SK-N-SH (cell line): ENCODE results near the gene TP53BP2. TPM values are rescaled to one million over a fixed set of nuclear protein-coding genes. Genes with fewer than 3 reads are reported as not detected.

Experiments
- CTCF ChIA-PET: fragments of 300-600, 350-600 bp; formaldehyde crosslinking; extraction: SDS; loops from one replicate; lab custom pipeline; 2021; lab: Yijun Ruan, JAX
- POLR2A ChIA-PET: fragments of 350-600 bp; sonication (Branson Sonifier 250); formaldehyde crosslinking; extraction: SDS; loops from one replicate; lab custom pipeline; 2020; ENCODE audit warnings: antibody characterized with exemption, inconsistent platforms; lab: Yijun Ruan, JAX
- DNase-seq: peaks from one replicate; pipeline ENCODE4 v3.0.0; 2012
- H2AFZ ChIP-seq: fragments of 200-600 bp; sonication (generic); 2 replicates; pipeline ENCODE4 v1.8.1; 2016; ENCODE audit warnings: antibody characterized with exemption, mild to moderate bottlenecking, low read depth
- H3F3A ChIP-seq: fragments of 200-600 bp; sonication (generic); replicated peaks from 2 replicates; pipeline ENCODE3; 2016; ENCODE audit warnings: antibody characterized with exemption, mild to moderate bottlenecking; ENCODE audit not compliant: insufficient read depth
- H3K27ac ChIP-seq, 2 experiments: fragments of 200-500 bp in 1 of 2; fragments of 200-600 bp in 1 of 2; sonication (Bioruptor generic) in 1 of 2; sonication (generic), shearing (Covaris generic) in 1 of 2; 2 replicates each; pipeline versions ENCODE4 v1.5.1 to v1.6.1; 2014 to 2016; ENCODE audit warnings: low read depth in 2 of 2, inconsistent platforms in 1 of 2, low read length in 1 of 2, mild to moderate bottlenecking in 1 of 2, mixed read lengths in 1 of 2
- H3K27me3 ChIP-seq: fragments of 200-600 bp; sonication (generic), shearing (Covaris generic); 2 replicates; pipeline ENCODE4 v1.6.1; 2016; ENCODE audit warnings: mixed run types; ENCODE audit not compliant: insufficient read depth
- H3K36me3 ChIP-seq, 2 experiments: fragments of 200-500 bp in 1 of 2; fragments of 200-600 bp in 1 of 2; sonication (Bioruptor generic) in 1 of 2; sonication (generic) in 1 of 2; replicated peaks in 1 of 2; 2 replicates each; pipeline versions ENCODE3 to v1.5.1; 2014 to 2016; ENCODE audit warnings: low read length in 1 of 2, mild to moderate bottlenecking in 1 of 2; ENCODE audit not compliant: insufficient read depth in 2 of 2, control insufficient read depth in 1 of 2
- H3K4me1 ChIP-seq, 2 experiments: fragments of 200-500 bp in 1 of 2; fragments of 200-600 bp in 1 of 2; sonication (Bioruptor generic) in 1 of 2; sonication (generic), shearing (Covaris generic) in 1 of 2; 2 replicates each; pipeline versions ENCODE4 v1.5.1 to v1.6.1; 2014 to 2016; ENCODE audit warnings: low read depth in 1 of 2, low read length in 1 of 2, mixed run types in 1 of 2; ENCODE audit not compliant: insufficient read depth in 2 of 2, control insufficient read depth in 1 of 2
- H3K4me2 ChIP-seq: fragments of 200-600 bp; sonication (generic), shearing (Covaris generic); 2 replicates; pipeline ENCODE4 v1.6.1; 2017; ENCODE audit warnings: mixed run types
- H3K4me3 ChIP-seq, 2 experiments: fragments of 200-500 bp in 1 of 2; fragments of 200-600 bp in 1 of 2; sonication (Bioruptor generic) in 1 of 2; sonication (generic), shearing (Covaris generic) in 1 of 2; 2 replicates each; pipeline versions ENCODE4 v1.5.1 to v1.8.1; 2014 to 2016; ENCODE audit warnings: low read depth in 2 of 2, inconsistent platforms in 1 of 2, low read length in 1 of 2, mild to moderate bottlenecking in 1 of 2, mixed read lengths in 1 of 2, moderate library complexity in 1 of 2
- H3K79me2 ChIP-seq: fragments of 200-600 bp; sonication (generic); 2 replicates; pipeline ENCODE4 v1.8.1; 2017; ENCODE audit warnings: mild to moderate bottlenecking; ENCODE audit not compliant: insufficient read depth
- H3K9ac ChIP-seq: fragments of 200-600 bp; sonication (generic); 2 replicates; pipeline ENCODE4 v1.6.1; 2017; ENCODE audit warnings: mixed run types
- H3K9me2 ChIP-seq: fragments of 200-600 bp; sonication (generic); 2 replicates; pipeline ENCODE4 v1.6.1; 2017; ENCODE audit warnings: mixed run types
- H3K9me3 ChIP-seq: fragments of 200-600 bp; sonication (generic); 2 replicates; pipeline ENCODE4 v1.6.1; 2017; ENCODE audit warnings: mixed run types, mild to moderate bottlenecking, moderate library complexity
- H4K20me1 ChIP-seq: fragments of 200-600 bp; sonication (generic); 2 replicates; pipeline ENCODE4 v1.6.1; 2017; ENCODE audit warnings: mild to moderate bottlenecking, mixed run types; ENCODE audit not compliant: insufficient read depth
- CTCF ChIP-seq: fragments of 200-600 bp; sonication (generic); IDR thresholded peaks from 2 replicates; pipeline ENCODE4 v1.6.1; 2017; ENCODE audit warnings: antibody characterized with exemption, mild to moderate bottlenecking, moderate library complexity
- EP300 ChIP-seq, 2 experiments: IDR thresholded peaks; 2 replicates each; pipeline versions ENCODE4 v1.4.0 to v1.6.1; 2012; ENCODE audit warnings: borderline replicate concordance in 1 of 2, low read depth in 1 of 2, low read length in 1 of 2
- EZH2phosphoT487 ChIP-seq: fragments of 200-600 bp; sonication (generic); IDR thresholded peaks from 2 replicates; pipeline ENCODE4 v1.6.1; 2017; ENCODE audit warnings: low read depth, mixed run types, mild to moderate bottlenecking, antibody characterized with exemption, moderate library complexity, borderline replicate concordance
- FOSL2 ChIP-seq: IDR thresholded peaks from 2 replicates; pipeline ENCODE4 v1.4.0; 2012; ENCODE audit warnings: low read depth, mild to moderate bottlenecking, moderate library complexity, borderline replicate concordance
- GATA2 ChIP-seq: sonication (generic); formaldehyde crosslinking; IDR thresholded peaks from 2 replicates; pipeline ENCODE4 v1.5.0; 2020; ENCODE audit warnings: mild to moderate bottlenecking, missing genetic modification reagents
- JUND ChIP-seq: IDR thresholded peaks from 2 replicates; pipeline ENCODE4 v1.4.0; 2012
- NRF1 ChIP-seq: IDR thresholded peaks from 2 replicates; pipeline ENCODE4 v1.6.1; 2012; ENCODE audit warnings: low read depth, mild to moderate bottlenecking, low read length
- RCOR1 ChIP-seq: fragments of 150-350 bp; IDR thresholded peaks from 2 replicates; pipeline ENCODE4 v1.6.1; 2017; ENCODE audit warnings: antibody characterized with exemption, low read length
- SIN3A ChIP-seq: IDR thresholded peaks from 2 replicates; pipeline ENCODE4 v1.6.1; 2012; ENCODE audit warnings: low read depth, mild to moderate bottlenecking, low read length, moderate library complexity, borderline replicate concordance
- SMC3 ChIP-seq: IDR thresholded peaks from 2 replicates; pipeline ENCODE4 v1.6.1; 2012; ENCODE audit warnings: low read depth, low read length, improper control_type of control experiment
- TEAD4 ChIP-seq: IDR thresholded peaks from 2 replicates; pipeline ENCODE4 v1.4.0; 2012; ENCODE audit warnings: mild to moderate bottlenecking, borderline replicate concordance; ENCODE audit not compliant: insufficient read depth
- USF2 ChIP-seq: fragments of 150-350 bp; IDR thresholded peaks from 2 replicates; pipeline ENCODE4 v1.6.1; 2017; ENCODE audit warnings: antibody characterized with exemption, low read length, low read depth, borderline replicate concordance
- ZBTB33 ChIP-seq: IDR thresholded peaks from 2 replicates; pipeline ENCODE4 v1.4.0; 2012; ENCODE audit warnings: low read depth, borderline replicate concordance
- WGBS: methylation state at CpG from one replicate; pipeline ENCODE4 v1.1.6; 2017; ENCODE audit warnings: low lambda C conversion rate; 5-methylcytosine and 5-hydroxymethylcytosine counted together
- polyA plus RNA-seq, 3 experiments: library from polyadenylated mRNA; depleted of rRNA; stranded (reverse); fragments of >200 nt; gene quantifications; 2 replicates each; pipeline ENCODE4 v1.2.3, GENCODE V29; 2012
- TF ChIP-seq, protein P1 (sequence below): fragments of 150-350 bp; IDR thresholded peaks from 2 replicates; pipeline ENCODE4 v1.6.1; 2016; ENCODE audit warnings: mild to moderate bottlenecking, low read depth, low read length
- TF ChIP-seq, protein P2 (sequence below): IDR thresholded peaks from 2 replicates; pipeline ENCODE4; 2012

The TP53BP2 gene
- polyA plus RNA-seq, 1 of the 3 experiments (the other 2 are of a cell fraction), result 11.4 TPM

GRCh38 chr1:223788746-223789415 lies 56.9 kb downstream of the TP53BP2 start (continued):
- no peak for TF ChIP-seq ZBTB33

- no peak for DNase-seq
- Histone ChIP-seq H3K4me2 (no peak overlapping the region), H3K79me2 (no peaks in the 10 kb centered on the region; the same call in 1 of the 2 replicates), H3K4me3 (no peak overlapping the region), H3F3A (peaks cover 12% of the 10 kb centered on the region), H4K20me1 (no peaks in the 10 kb centered on the region), H3K36me3 (peaks cover 42% of the 10 kb centered on the region in 2 experiments), H3K9ac (no peak overlapping the region), H3K27me3 (no peaks in the 10 kb centered on the region), H2AFZ (no peak overlapping the region), H3K27ac (no peak overlapping the region), H3K4me1 (peaks cover 0 to 8% of the 10 kb centered on the region in 2 experiments; a peak in 1 of 4 replicates), H3K9me2 (no peaks in the 10 kb centered on the region), H3K9me3 (no peaks in the 10 kb centered on the region)
- TF ChIP-seq GATA2 (no peak), FOSL2 (no peak), CTCF (no peak), SIN3A (no peak), RCOR1 (no peak), SMC3 (no peak), EP300 (IDR thresholded peaks at IDR 0.05; ENCODE audit: borderline replicate concordance in 1 of 2, low read depth in 1 of 2, low read length in 1 of 2) (no peak), NRF1 (no peak), JUND (no peak), EZH2phosphoT487 (no peak), TEAD4 (no peak), USF2 (no peak)
- TF ChIP-seq, protein P1, sequence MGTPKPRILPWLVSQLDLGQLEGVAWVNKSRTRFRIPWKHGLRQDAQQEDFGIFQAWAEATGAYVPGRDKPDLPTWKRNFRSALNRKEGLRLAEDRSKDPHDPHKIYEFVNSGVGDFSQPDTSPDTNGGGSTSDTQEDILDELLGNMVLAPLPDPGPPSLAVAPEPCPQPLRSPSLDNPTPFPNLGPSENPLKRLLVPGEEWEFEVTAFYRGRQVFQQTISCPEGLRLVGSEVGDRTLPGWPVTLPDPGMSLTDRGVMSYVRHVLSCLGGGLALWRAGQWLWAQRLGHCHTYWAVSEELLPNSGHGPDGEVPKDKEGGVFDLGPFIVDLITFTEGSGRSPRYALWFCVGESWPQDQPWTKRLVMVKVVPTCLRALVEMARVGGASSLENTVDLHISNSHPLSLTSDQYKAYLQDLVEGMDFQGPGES, result no peak
- TF ChIP-seq, protein P2, sequence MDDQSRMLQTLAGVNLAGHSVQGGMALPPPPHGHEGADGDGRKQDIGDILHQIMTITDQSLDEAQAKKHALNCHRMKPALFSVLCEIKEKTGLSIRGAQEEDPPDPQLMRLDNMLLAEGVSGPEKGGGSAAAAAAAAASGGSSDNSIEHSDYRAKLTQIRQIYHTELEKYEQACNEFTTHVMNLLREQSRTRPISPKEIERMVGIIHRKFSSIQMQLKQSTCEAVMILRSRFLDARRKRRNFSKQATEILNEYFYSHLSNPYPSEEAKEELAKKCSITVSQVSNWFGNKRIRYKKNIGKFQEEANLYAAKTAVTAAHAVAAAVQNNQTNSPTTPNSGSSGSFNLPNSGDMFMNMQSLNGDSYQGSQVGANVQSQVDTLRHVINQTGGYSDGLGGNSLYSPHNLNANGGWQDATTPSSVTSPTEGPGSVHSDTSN, result no peak
- 86% methylated on average over 5 of the region's 5 CpGs for WGBS
- POLR2A ChIA-PET, result no interaction called here
- CTCF ChIA-PET, result no interaction called here
These were observed 59.9 kb downstream of the TP53BP2 start for GRCh38 chr1:223785808-223786207.
